Left lung (tissue), 10 donors: ENCODE measurements around the gene GABRA4. TPM values are rescaled to one million over a fixed set of nuclear protein-coding genes. Genes with fewer than 3 reads are reported as not detected.

ENCODE experiments used
- ATAC-seq: fragments of 200-7000 bp; cut with Tn5 transposase; one replicate; pipeline ENCODE4 v1.9.1; 2020; ENCODE audit warnings: moderate library complexity
- DNase-seq, 4 donors: peaks; one replicate each; pipeline ENCODE4 v3.0.0-alpha.2; 2013 to 2020
- H3K27ac ChIP-seq, 2 donors: fragments of 200-600 bp; sonication (generic) in 1 of 2; one replicate each; pipeline versions ENCODE4 v1.5.0 to v1.8.0; 2020 to 2021
- H3K27me3 ChIP-seq, 2 donors: fragments of 200-600 bp; sonication (generic) in 1 of 2; one replicate each; pipeline versions ENCODE4 v1.5.0 to v1.8.0; 2020 to 2021
- H3K36me3 ChIP-seq, 2 donors: fragments of 200-600 bp; sonication (generic) in 1 of 2; one replicate each; pipeline versions ENCODE4 v1.5.0 to v1.8.0; 2020 to 2021
- H3K4me1 ChIP-seq, 2 donors: fragments of 200-600 bp; one replicate each; pipeline ENCODE4 v1.8.0; 2021
- H3K4me3 ChIP-seq, 2 donors: fragments of 200-600 bp; sonication (generic) in 1 of 2; one replicate each; pipeline versions ENCODE4 v1.5.0 to v1.8.0; 2020 to 2021; ENCODE audit warnings: mild to moderate bottlenecking in 1 of 2
- H3K9me3 ChIP-seq, 2 donors: fragments of 200-600 bp; sonication (generic) in 1 of 2; one replicate each; pipeline versions ENCODE4 v1.5.0 to v1.8.0; 2020 to 2021
- intact Hi-C, 2 donors: fragments of 100-400 bp; cut with DNase I; formaldehyde crosslinking; loops; one replicate each; pipeline versions ENCODE4 v1.11.2 to v1.14.2; 2022
- polyA plus RNA-seq, 6 donors: library from polyadenylated mRNA; unstranded; fragments of 120-200 nt; gene quantifications; one replicate each; pipeline ENCODE4 v1.2.1, GENCODE V29; 2013; ENCODE audit not compliant: insufficient read length in 6 of 6
- total RNA-seq, 2 donors: library from RNA; stranded (reverse); fragmentation: NEBNext Ultra II Directional; extraction: Animal tissue kit (Norgen Biotek cat#: 25700); gene quantifications; one replicate each; pipeline ENCODE4 v1.2.1, GENCODE V29; 2021
- TF ChIP-seq, protein P1 (sequence below), 2 donors: fragments of 200-600 bp; sonication (generic) in 1 of 2; IDR thresholded peaks; one replicate each; pipeline versions ENCODE4 v1.5.0 to v1.8.0; 2021; ENCODE audit warnings: antibody characterized with exemption in 2 of 2
- donor health status: DM: no; HTN: yes; CAD: no.
- donor health status: DM: no; HTN: no; CAD: no.

Gene GABRA4
- total and polyA plus RNA-seq, 8 donors = 0.03 to 0.11 TPM; not detected in 6

DNA sequence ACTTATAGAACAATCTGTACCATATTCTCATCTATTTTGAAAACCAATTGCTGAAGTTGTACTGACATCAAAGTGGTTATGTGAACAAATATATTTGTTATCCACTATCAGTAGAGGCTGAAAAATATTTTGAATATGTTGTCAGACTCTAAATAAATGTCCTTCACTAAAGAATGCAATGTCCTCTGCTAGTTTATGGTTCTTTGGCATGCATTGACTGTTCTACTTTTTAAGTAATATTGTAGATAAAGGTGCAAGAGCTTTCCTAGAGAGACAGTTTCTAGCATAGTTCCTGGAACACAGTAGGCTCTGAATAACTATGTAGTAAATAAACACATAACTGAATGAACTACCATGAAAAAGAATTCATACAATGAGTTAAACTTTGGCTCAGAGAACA lies 66.2 kb downstream of the GABRA4 start:
- TF ChIP-seq, protein P1, sequence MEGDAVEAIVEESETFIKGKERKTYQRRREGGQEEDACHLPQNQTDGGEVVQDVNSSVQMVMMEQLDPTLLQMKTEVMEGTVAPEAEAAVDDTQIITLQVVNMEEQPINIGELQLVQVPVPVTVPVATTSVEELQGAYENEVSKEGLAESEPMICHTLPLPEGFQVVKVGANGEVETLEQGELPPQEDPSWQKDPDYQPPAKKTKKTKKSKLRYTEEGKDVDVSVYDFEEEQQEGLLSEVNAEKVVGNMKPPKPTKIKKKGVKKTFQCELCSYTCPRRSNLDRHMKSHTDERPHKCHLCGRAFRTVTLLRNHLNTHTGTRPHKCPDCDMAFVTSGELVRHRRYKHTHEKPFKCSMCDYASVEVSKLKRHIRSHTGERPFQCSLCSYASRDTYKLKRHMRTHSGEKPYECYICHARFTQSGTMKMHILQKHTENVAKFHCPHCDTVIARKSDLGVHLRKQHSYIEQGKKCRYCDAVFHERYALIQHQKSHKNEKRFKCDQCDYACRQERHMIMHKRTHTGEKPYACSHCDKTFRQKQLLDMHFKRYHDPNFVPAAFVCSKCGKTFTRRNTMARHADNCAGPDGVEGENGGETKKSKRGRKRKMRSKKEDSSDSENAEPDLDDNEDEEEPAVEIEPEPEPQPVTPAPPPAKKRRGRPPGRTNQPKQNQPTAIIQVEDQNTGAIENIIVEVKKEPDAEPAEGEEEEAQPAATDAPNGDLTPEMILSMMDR (IDR thresholded peaks at IDR 0.05) = no peak
- no peak for ATAC-seq

DNA sequence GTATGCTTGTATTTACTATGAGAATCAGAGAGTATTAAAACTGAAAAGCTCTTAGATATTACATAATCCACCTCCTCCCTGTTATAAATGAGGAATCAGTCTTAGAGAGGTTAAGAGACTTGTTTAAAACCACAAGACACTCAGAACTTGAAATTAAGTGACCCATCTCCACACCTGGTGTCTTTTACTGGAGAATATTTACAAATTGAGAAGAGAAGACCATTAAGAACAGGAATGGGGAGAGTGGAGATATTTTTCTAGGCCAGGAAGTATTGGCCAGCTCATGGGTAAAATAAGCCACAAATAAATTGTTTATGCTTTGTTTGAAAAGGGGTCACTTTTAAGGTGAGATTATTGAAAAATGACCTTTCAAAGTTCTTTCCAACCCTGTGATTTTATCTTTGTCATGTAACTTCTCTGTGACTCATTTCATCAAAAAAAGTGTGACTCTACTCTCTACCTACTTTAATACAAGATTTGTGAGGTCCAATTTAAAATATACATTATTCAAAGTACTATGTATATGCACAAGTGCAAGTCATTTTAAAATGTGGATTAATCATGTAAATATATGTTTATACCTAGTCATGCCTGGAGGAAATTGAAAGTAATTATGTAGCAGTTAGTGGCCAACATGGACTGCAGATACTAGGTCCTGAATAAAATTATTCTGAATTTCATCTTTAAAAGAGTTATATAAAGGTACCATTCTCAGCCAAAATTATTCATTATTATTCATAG lies 68.4 kb downstream of the GABRA4 start:
- H3K27ac ChIP-seq = no peak overlapping the region
- TF ChIP-seq, protein P1 (IDR thresholded peaks at IDR 0.05) = no peak
- intact Hi-C loops = no loop called here
- H3K9me3 ChIP-seq = no peaks in the 10 kb centered on the region
- H3K36me3 ChIP-seq = no peaks in the 10 kb centered on the region
- H3K4me1 ChIP-seq = no peaks in the 10 kb centered on the region
- DNase-seq = no peak
- H3K4me3 ChIP-seq = no peak overlapping the region
- no peak for ATAC-seq
- no peaks in the 10 kb centered on the region for H3K27me3 ChIP-seq

More for the DNA sequence above, 66.2 kb downstream of the GABRA4 start:
- DNase-seq = no peak
- Histone ChIP-seq H3K4me1 (no peaks in the 10 kb centered on the region), H3K9me3 (no peaks in the 10 kb centered on the region), H3K4me3 (no peak overlapping the region), H3K27ac (no peak overlapping the region), H3K36me3 (no peaks in the 10 kb centered on the region), H3K27me3 (no peaks in the 10 kb centered on the region)
- intact Hi-C loops = no loop called here

- Histone ChIP-seq H3K27ac (no peak overlapping the region), H3K27me3 (no peaks in the 10 kb centered on the region), H3K4me1 (no peaks in the 10 kb centered on the region), H3K36me3 (no peaks in the 10 kb centered on the region), H3K4me3 (no peak overlapping the region), H3K9me3 (no peaks in the 10 kb centered on the region)
- DNase-seq (no peak), ATAC-seq (no peak)
- intact Hi-C loops = no loop called here
- TF ChIP-seq, protein P1 (IDR thresholded peaks at IDR 0.05) = no peak
Measured at GRCh38 chr4:46922205-46922604, 71.2 kb downstream of the GABRA4 start.

GRCh38 chr4:46909078-46909477 lies 84.3 kb downstream of the GABRA4 start, which contains the start of gene COX7B2:
Gene COX7B2 (minus strand): TSS chr4:46909245. CDS start chr4:46735192, 174,053 bp downstream.
- H3K36me3 ChIP-seq = no peaks in the 10 kb centered on the region
- intact Hi-C loops = no loop called here
- TF ChIP-seq, protein P1 (IDR thresholded peaks at IDR 0.05) = no peak
- H3K27ac ChIP-seq = no peak within 1 kb of the TSS
- no peak within 1 kb of the TSS for H3K4me3 ChIP-seq
- H3K4me1 ChIP-seq = no peaks in the 10 kb centered on the region
- peaks cover 0 to 2% of the 10 kb centered on the region in 2 donors for H3K9me3 ChIP-seq
- DNase-seq = no peak
- no peaks in the 10 kb centered on the region for H3K27me3 ChIP-seq
- no peak for ATAC-seq

- ATAC-seq = no peak
Measured at GRCh38 chr4:46908148-46908547, 85.2 kb downstream of the GABRA4 start.

More at GRCh38 chr4:46908148-46908547, 85.2 kb downstream of the GABRA4 start:
- Histone ChIP-seq H3K4me3 (no peak overlapping the region), H3K4me1 (no peaks in the 10 kb centered on the region), H3K9me3 (peaks cover 0 to 2% of the 10 kb centered on the region in 2 donors), H3K27me3 (no peaks in the 10 kb centered on the region), H3K36me3 (no peaks in the 10 kb centered on the region), H3K27ac (no peak overlapping the region)
- TF ChIP-seq, protein P1 (IDR thresholded peaks at IDR 0.05) = no peak
- intact Hi-C loops = no loop called here
- no peak for DNase-seq
